MV-4-11 (cell line): ENCODE measurements around the gene PARVA.

ENCODE experiments used
- DNase-seq: peaks from one replicate; lab custom pipeline; 2025; lab: John Stamatoyannopoulos, UW

PARVA gene

GRCh38 chr11:12531681-12532080, 154.3 kb downstream of the PARVA start:
- no peak for DNase-seq

- DNase-seq = no peak
Measured at GRCh38 chr11:12532580-12532979, 155.2 kb downstream of the PARVA start.

- DNase-seq = no peak
Measured at GRCh38 chr11:12534549-12534948, 157.2 kb downstream of the PARVA start.

GRCh38 chr11:12535321-12535720, 157.9 kb downstream of the PARVA start:
- no peak for DNase-seq

GRCh38 chr11:12536566-12536965, 159.2 kb downstream of the PARVA start:
- no peak for DNase-seq

- DNase-seq = no peak
Measured at GRCh38 chr11:12537778-12538401, 160.5 kb downstream of the PARVA start.

- no peak for DNase-seq
Measured at GRCh38 chr11:12538889-12539421, 161.6 kb downstream of the PARVA start.

- no peak for DNase-seq
Measured at GRCh38 chr11:12539572-12539971, 162.2 kb downstream of the PARVA start.

GRCh38 chr11:12540075-12540680, 162.8 kb downstream of the PARVA start:
- DNase-seq = no peak

- DNase-seq = no peak
Measured at GRCh38 chr11:12540913-12541582, 163.7 kb downstream of the PARVA start.

GRCh38 chr11:12541583-12542151, 164.3 kb downstream of the PARVA start:
- DNase-seq = no peak

GRCh38 chr11:12542186-12542935, 165.0 kb downstream of the PARVA start:
- no peak for DNase-seq

GRCh38 chr11:12543596-12544415, 166.4 kb downstream of the PARVA start:
- DNase-seq = no peak

- no peak for DNase-seq
Measured at GRCh38 chr11:12544986-12545775, 167.8 kb downstream of the PARVA start.

- no peak for DNase-seq
Measured at GRCh38 chr11:12546122-12546521, 168.8 kb downstream of the PARVA start.

- no peak for DNase-seq
Measured at GRCh38 chr11:12546660-12547059, 169.3 kb downstream of the PARVA start.

- no peak for DNase-seq
Measured at GRCh38 chr11:12547953-12548650, 170.7 kb downstream of the PARVA start.

GRCh38 chr11:12552692-12553091, 175.3 kb downstream of the PARVA start:
- no peak for DNase-seq

GRCh38 chr11:12554122-12554521, 176.8 kb downstream of the PARVA start:
- no peak for DNase-seq

- DNase-seq = no peak
Measured at GRCh38 chr11:12556155-12556554, 178.8 kb downstream of the PARVA start.
